NT2/D1 (cell line): ENCODE measurements around the gene MORN1.

Experiments
- YY1 ChIP-seq: IDR thresholded peaks from 2 replicates; pipeline ENCODE4 v1.6.1; 2011; ENCODE audit not compliant: insufficient read length, insufficient read depth
- ZNF274 ChIP-seq: IDR thresholded peaks from 2 replicates; pipeline ENCODE4 v1.6.1; 2011; ENCODE audit warnings: mild to moderate bottlenecking, low read depth, low read length

- no peak for TF ChIP-seq YY1
- TF ChIP-seq ZNF274, result no peak
Measured at GRCh38 chr1:2282556-2283270, 108.6 kb downstream of the MORN1 start.
